HepG2 (cell line): ENCODE data around the gene STX2. TPM values are rescaled to one million over a fixed set of nuclear protein-coding genes. Genes with fewer than 3 reads are reported as not detected.
A peak's percentile ranks its signal among the peaks of the same experiment; 100 is the strongest.

ENCODE experiments used
- ATAC-seq: fragments of 200-7000 bp; cut with Tn5 transposase; 3 replicates; pipeline ENCODE4 v1.9.1; 2020; ENCODE audit warnings: mild to moderate bottlenecking, moderate library complexity
- BruUV-seq: library from RNA; stranded (reverse); fragments of 400-500 nt; replicated peaks from 2 replicates; lab custom pipeline; 2021; lab: Mats Ljungman, UMichigan
- CTCF ChIA-PET: fragments of 300-600 bp; formaldehyde crosslinking; extraction: SDS; loops from one replicate; lab custom pipeline; 2021; ENCODE audit warnings: low total read pairs, inconsistent platforms, low intra/inter-chr PET ratio; lab: Yijun Ruan, JAX
- POLR2A ChIA-PET: fragments of 350-600 bp; sonication (Branson Sonifier 250); formaldehyde crosslinking; loops from one replicate; lab custom pipeline; 2020; ENCODE audit warnings: antibody characterized with exemption, inconsistent platforms; lab: Yijun Ruan, JAX
- DNase-seq: peaks from one replicate; pipeline ENCODE4 v3.0.0-alpha.2; 2015; ENCODE audit warnings: low spot score
- FAIRE-seq: peaks from 3 replicates; lab custom pipeline; 2011; peaks lifted over from hg19 to GRCh38; lab: Jason Lieb, UNC
- H2AFZ ChIP-seq: one replicate; pipeline ENCODE4 v1.6.1; 2011; ENCODE audit warnings: low read length, inconsistent platforms
- H3K27ac ChIP-seq: fragments of 300-600 bp; 3 replicates; pipeline ENCODE4 v1.8.0; 2011; ENCODE audit warnings: mixed run types, mild to moderate bottlenecking, mixed read lengths, low read length, inconsistent platforms; ENCODE audit not compliant: insufficient read depth; ENCODE audit errors: extremely low read length
- H3K27me3 ChIP-seq, 2 experiments: fragments of 200-600 bp in 1 of 2; 2 replicates in 1 of 2; 3 replicates in 1 of 2; pipeline versions ENCODE4 v1.6.0 to v1.8.0; 2011; ENCODE audit warnings: low read length in 2 of 2, mild to moderate bottlenecking in 2 of 2, moderate library complexity in 2 of 2, inconsistent platforms in 1 of 2; ENCODE audit not compliant: insufficient read depth in 2 of 2, control insufficient read depth in 1 of 2
- H3K36me3 ChIP-seq, 2 experiments: fragments of 200-600 bp in 1 of 2; replicated peaks in 1 of 2; 2 replicates in 1 of 2; 3 replicates in 1 of 2; pipeline versions ENCODE4 v1.5.1 to v1.8.0; 2011; ENCODE audit warnings: low read length in 2 of 2, inconsistent platforms in 1 of 2; ENCODE audit not compliant: insufficient read depth in 2 of 2, control insufficient read depth in 1 of 2
- H3K4me1 ChIP-seq: 2 replicates; pipeline ENCODE4 v1.5.1; 2012; ENCODE audit warnings: low read length, inconsistent platforms; ENCODE audit not compliant: insufficient read depth
- H3K4me2 ChIP-seq: 2 replicates; pipeline ENCODE4 v1.6.0; 2011; ENCODE audit warnings: low read depth, low read length, inconsistent platforms
- H3K4me3 ChIP-seq, 3 experiments: fragments of 200-600 bp in 1 of 3; sonication (generic), shearing (Covaris generic) in 1 of 3; replicated peaks in 1 of 3; 2 replicates each; pipeline ENCODE4 v1.5.1; 2011 to 2016; ENCODE audit warnings: low read length in 3 of 3, inconsistent platforms in 2 of 3, low read depth in 2 of 3, mild to moderate bottlenecking in 2 of 3, control low read depth in 1 of 3, mixed read lengths in 1 of 3; ENCODE audit not compliant: insufficient read depth in 1 of 3
- H3K79me2 ChIP-seq: one replicate; pipeline ENCODE4 v1.6.1; 2011; ENCODE audit warnings: low read length, inconsistent platforms; ENCODE audit not compliant: insufficient read depth
- H3K9ac ChIP-seq: 2 replicates; pipeline ENCODE4 v1.6.0; 2011; ENCODE audit warnings: mild to moderate bottlenecking, low read depth, low read length, inconsistent platforms; ENCODE audit not compliant: insufficient read depth
- H3K9me3 ChIP-seq: 2 replicates; pipeline ENCODE4 v1.5.1; 2012; ENCODE audit warnings: mild to moderate bottlenecking, low read length
- H4K20me1 ChIP-seq: 2 replicates; pipeline ENCODE4 v1.6.0; 2011; ENCODE audit warnings: inconsistent platforms, mild to moderate bottlenecking, low read length, moderate library complexity; ENCODE audit not compliant: insufficient read depth
- FOXA1 ChIP-seq, 2 experiments: fragments of 450-650 bp in 1 of 2; sonication (generic) in 1 of 2; formaldehyde crosslinking in 1 of 2; IDR thresholded peaks; 2 replicates each; pipeline versions ENCODE4 v1.4.0 to v1.6.1; 2016 to 2020; ENCODE audit warnings: missing genetic modification reagents in 1 of 2
- FOXA3 ChIP-seq: IDR thresholded peaks from 2 replicates; pipeline ENCODE4 v1.6.1; 2016; ENCODE audit warnings: missing genetic modification reagents, missing compliant biosample characterization
- GABPB1 ChIP-seq: IDR thresholded peaks from 2 replicates; pipeline ENCODE4 v1.6.1; 2016; ENCODE audit warnings: mild to moderate bottlenecking, missing genetic modification reagents, moderate library complexity, missing compliant biosample characterization
- IRF2 ChIP-seq: IDR thresholded peaks from 2 replicates; pipeline ENCODE4 v1.6.1; 2018; ENCODE audit warnings: missing genetic modification reagents, missing compliant biosample characterization
- TAF1 ChIP-seq: sonication (generic); formaldehyde crosslinking; IDR thresholded peaks from 2 replicates; pipeline ENCODE4 v1.4.0; 2020; ENCODE audit warnings: missing genetic modification reagents
- WGBS: methylation state at CpG from one replicate; pipeline ENCODE4 v1.1.6; 2017; ENCODE audit warnings: low lambda C conversion rate; 5-methylcytosine and 5-hydroxymethylcytosine counted together
- in situ Hi-C: cut with HindIII; loops from 2 replicates; pipeline ENCODE4 v1.10.0; 2017; ENCODE audit warnings: low pct_unique_long_range_greater_than_20kb; ENCODE audit not compliant: extremely low pct_ligation_motif_present
- intact Hi-C: fragments of 100-400 bp; cut with micrococcal nuclease; formaldehyde crosslinking; loops from one replicate; pipeline ENCODE4 v1.10.0; 2022; ENCODE audit not compliant: unreplicated experiment
- polyA plus RNA-seq, 8 experiments: library from polyadenylated mRNA; depleted of rRNA in 3 of 8; stranded (reverse) in 7 of 8; unstranded in 1 of 8; fragments of >200 nt; fragmentation: Illumina TruSeq in 4 of 8; extraction: Trizol in 4 of 8; gene quantifications; 2 replicates each; pipeline versions ENCODE4 v1.2.1 to v1.2.3, GENCODE V29; 2011 to 2016; ENCODE audit warnings: low read depth in 4 of 8, missing spikeins in 1 of 8, mixed read lengths in 1 of 8; ENCODE audit not compliant: insufficient read depth in 1 of 8
- total RNA-seq, 5 experiments: library from RNA; depleted of rRNA; stranded (reverse); fragments of >200 nt; fragmentation: Illumina TruSeq; extraction: Trizol; gene quantifications; 2 replicates each; pipeline ENCODE4 v1.2.3, GENCODE V29; 2016; ENCODE audit warnings: low read depth in 1 of 5
- TF ChIP-seq, protein P1 (sequence below): sonication (generic); formaldehyde crosslinking; IDR thresholded peaks from 2 replicates; pipeline ENCODE4 v1.4.0; 2020; ENCODE audit warnings: mild to moderate bottlenecking, missing genetic modification reagents
- TF ChIP-seq, protein P2 (sequence below): sonication (generic); formaldehyde crosslinking; IDR thresholded peaks from 2 replicates; pipeline ENCODE4 v1.5.1; 2020; ENCODE audit warnings: mild to moderate bottlenecking, missing genetic modification reagents, moderate library complexity
- TF ChIP-seq, protein P3 (sequence below): sonication (generic); formaldehyde crosslinking; IDR thresholded peaks from 2 replicates; pipeline ENCODE4 v1.4.0; 2020; ENCODE audit warnings: missing genetic modification reagents, borderline replicate concordance
- TF ChIP-seq, protein P4 (sequence below): sonication (generic); formaldehyde crosslinking; IDR thresholded peaks from 2 replicates; pipeline ENCODE4 v1.9.0; 2021; ENCODE audit warnings: mild to moderate bottlenecking, missing genetic modification reagents

Gene STX2
- total and polyA plus RNA-seq, 2 of the 13 experiments (the other 11 are each of a cell fraction or from before 2014, with no cell fraction given) = 13.4 to 25.1 TPM

DNA sequence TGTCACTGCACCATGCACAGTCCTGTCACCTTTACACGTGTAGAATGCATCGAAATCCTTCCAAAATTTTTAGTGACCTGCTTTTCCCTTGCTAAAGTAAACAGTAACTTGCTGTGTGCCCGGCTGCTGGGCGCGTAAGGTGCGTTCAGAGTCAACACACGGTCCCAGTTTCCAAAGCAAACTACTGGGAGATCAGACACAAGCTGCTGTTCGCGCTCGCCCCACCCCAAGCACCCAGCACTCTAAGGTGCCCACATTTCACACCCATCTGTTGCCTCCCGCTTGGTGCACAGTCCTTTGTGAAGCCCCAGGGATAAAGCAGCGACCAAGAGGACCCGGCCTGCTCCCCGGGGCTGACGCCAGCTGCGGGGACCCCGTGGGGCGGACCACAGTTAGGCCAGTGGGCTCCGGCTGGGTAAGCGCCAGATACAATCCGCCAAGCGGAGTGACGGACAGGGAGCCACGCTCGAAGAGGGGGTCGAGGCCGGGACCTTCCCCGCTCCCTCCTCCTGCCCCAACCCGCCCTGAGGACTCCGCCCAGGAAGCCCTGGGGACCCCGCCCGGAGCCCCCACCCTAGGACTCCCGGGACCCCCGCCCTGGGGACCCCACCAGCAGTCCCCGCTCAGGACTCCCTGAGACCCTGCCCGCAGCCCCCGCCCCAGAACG lies 633 bp downstream of the STX2 start:
- WGBS = 0% methylated on average over 9 of the region's 38 CpGs
- Histone ChIP-seq H3K9me3 (no peaks in the 10 kb centered on the region), H4K20me1 (no peaks in the 10 kb centered on the region), H3K4me2 (peak overlapping the region; percentile 90), H3K27ac (peak overlapping the region; percentile 59), H3K27me3 (no peaks in the 10 kb centered on the region), H2AFZ (no peak overlapping the region), H3K9ac (peak overlapping the region; percentile 76), H3K4me3 (peak overlapping the region; percentile 75 to 93 (median 86)), H3K4me1 (peaks cover 31% of the 10 kb centered on the region), H3K36me3 (0 out of 5 replicates have a peak, but pooled peaks cover 0 to 2% of the 10 kb centered on the region in 2 experiments), H3K79me2 (peaks cover 10% of the 10 kb centered on the region)
- POLR2A ChIA-PET = interaction anchor here (1.0 to 1.6 kb wide), 3 partner anchors 11 to 62 kb away, joined by 3 to 12 read pairs (median 3); no protein-coding TSS in a partner anchor
- intact Hi-C loops (loop anchor here (2.0 kb wide), 1 partner anchor 32 kb away; no protein-coding TSS in a partner anchor), in situ Hi-C loops (loop anchor here (5.0 kb wide), 1 partner anchor 34 kb away; the partner anchor contains the start of gene RAN)
- FAIRE-seq (peak; percentile 53), ATAC-seq (peak; percentile 73), DNase-seq (peak; percentile 27)
- CTCF ChIA-PET = interaction anchor here (1.4 kb wide), 1 partner anchor 32 kb away, joined by 10 read pairs; no protein-coding TSS in a partner anchor
- BruUV-seq = no TSS peak
- TF ChIP-seq FOXA1 (IDR thresholded peaks at IDR 0.05) (no peak), FOXA1 (CRISPR knock-in tag; IDR thresholded peaks at IDR 0.05) (peak; percentile 57; the same call in 1 of the 2 replicates), GABPB1 (CRISPR knock-in tag) (0 out of 2 replicates have a peak, but pooled peaks have one; percentile 29), FOXA3 (CRISPR knock-in tag) (0 out of 2 replicates have a peak, but pooled peaks have one; percentile 31), TAF1 (CRISPR knock-in tag) (peak; percentile 38; the same call in 1 of the 2 replicates), IRF2 (CRISPR knock-in tag) (0 out of 2 replicates have a peak, but pooled peaks have one; percentile 15)
- TF ChIP-seq, protein P1, sequence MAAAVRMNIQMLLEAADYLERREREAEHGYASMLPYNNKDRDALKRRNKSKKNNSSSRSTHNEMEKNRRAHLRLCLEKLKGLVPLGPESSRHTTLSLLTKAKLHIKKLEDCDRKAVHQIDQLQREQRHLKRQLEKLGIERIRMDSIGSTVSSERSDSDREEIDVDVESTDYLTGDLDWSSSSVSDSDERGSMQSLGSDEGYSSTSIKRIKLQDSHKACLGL (CRISPR knock-in tag) = peak; percentile 58; the same call in 1 of the 2 replicates
- TF ChIP-seq, protein P2, sequence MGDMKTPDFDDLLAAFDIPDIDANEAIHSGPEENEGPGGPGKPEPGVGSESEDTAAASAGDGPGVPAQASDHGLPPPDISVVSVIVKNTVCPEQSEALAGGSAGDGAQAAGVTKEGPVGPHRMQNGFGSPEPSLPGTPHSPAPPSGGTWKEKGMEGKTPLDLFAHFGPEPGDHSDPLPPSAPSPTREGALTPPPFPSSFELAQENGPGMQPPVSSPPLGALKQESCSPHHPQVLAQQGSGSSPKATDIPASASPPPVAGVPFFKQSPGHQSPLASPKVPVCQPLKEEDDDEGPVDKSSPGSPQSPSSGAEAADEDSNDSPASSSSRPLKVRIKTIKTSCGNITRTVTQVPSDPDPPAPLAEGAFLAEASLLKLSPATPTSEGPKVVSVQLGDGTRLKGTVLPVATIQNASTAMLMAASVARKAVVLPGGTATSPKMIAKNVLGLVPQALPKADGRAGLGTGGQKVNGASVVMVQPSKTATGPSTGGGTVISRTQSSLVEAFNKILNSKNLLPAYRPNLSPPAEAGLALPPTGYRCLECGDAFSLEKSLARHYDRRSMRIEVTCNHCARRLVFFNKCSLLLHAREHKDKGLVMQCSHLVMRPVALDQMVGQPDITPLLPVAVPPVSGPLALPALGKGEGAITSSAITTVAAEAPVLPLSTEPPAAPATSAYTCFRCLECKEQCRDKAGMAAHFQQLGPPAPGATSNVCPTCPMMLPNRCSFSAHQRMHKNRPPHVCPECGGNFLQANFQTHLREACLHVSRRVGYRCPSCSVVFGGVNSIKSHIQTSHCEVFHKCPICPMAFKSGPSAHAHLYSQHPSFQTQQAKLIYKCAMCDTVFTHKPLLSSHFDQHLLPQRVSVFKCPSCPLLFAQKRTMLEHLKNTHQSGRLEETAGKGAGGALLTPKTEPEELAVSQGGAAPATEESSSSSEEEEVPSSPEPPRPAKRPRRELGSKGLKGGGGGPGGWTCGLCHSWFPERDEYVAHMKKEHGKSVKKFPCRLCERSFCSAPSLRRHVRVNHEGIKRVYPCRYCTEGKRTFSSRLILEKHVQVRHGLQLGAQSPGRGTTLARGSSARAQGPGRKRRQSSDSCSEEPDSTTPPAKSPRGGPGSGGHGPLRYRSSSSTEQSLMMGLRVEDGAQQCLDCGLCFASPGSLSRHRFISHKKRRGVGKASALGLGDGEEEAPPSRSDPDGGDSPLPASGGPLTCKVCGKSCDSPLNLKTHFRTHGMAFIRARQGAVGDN (CRISPR knock-in tag) = peak; percentile 63
- TF ChIP-seq, protein P3, sequence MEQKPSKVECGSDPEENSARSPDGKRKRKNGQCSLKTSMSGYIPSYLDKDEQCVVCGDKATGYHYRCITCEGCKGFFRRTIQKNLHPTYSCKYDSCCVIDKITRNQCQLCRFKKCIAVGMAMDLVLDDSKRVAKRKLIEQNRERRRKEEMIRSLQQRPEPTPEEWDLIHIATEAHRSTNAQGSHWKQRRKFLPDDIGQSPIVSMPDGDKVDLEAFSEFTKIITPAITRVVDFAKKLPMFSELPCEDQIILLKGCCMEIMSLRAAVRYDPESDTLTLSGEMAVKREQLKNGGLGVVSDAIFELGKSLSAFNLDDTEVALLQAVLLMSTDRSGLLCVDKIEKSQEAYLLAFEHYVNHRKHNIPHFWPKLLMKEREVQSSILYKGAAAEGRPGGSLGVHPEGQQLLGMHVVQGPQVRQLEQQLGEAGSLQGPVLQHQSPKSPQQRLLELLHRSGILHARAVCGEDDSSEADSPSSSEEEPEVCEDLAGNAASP (CRISPR knock-in tag) = peak; percentile 10; the same call in 1 of the 2 replicates
- TF ChIP-seq, protein P4, sequence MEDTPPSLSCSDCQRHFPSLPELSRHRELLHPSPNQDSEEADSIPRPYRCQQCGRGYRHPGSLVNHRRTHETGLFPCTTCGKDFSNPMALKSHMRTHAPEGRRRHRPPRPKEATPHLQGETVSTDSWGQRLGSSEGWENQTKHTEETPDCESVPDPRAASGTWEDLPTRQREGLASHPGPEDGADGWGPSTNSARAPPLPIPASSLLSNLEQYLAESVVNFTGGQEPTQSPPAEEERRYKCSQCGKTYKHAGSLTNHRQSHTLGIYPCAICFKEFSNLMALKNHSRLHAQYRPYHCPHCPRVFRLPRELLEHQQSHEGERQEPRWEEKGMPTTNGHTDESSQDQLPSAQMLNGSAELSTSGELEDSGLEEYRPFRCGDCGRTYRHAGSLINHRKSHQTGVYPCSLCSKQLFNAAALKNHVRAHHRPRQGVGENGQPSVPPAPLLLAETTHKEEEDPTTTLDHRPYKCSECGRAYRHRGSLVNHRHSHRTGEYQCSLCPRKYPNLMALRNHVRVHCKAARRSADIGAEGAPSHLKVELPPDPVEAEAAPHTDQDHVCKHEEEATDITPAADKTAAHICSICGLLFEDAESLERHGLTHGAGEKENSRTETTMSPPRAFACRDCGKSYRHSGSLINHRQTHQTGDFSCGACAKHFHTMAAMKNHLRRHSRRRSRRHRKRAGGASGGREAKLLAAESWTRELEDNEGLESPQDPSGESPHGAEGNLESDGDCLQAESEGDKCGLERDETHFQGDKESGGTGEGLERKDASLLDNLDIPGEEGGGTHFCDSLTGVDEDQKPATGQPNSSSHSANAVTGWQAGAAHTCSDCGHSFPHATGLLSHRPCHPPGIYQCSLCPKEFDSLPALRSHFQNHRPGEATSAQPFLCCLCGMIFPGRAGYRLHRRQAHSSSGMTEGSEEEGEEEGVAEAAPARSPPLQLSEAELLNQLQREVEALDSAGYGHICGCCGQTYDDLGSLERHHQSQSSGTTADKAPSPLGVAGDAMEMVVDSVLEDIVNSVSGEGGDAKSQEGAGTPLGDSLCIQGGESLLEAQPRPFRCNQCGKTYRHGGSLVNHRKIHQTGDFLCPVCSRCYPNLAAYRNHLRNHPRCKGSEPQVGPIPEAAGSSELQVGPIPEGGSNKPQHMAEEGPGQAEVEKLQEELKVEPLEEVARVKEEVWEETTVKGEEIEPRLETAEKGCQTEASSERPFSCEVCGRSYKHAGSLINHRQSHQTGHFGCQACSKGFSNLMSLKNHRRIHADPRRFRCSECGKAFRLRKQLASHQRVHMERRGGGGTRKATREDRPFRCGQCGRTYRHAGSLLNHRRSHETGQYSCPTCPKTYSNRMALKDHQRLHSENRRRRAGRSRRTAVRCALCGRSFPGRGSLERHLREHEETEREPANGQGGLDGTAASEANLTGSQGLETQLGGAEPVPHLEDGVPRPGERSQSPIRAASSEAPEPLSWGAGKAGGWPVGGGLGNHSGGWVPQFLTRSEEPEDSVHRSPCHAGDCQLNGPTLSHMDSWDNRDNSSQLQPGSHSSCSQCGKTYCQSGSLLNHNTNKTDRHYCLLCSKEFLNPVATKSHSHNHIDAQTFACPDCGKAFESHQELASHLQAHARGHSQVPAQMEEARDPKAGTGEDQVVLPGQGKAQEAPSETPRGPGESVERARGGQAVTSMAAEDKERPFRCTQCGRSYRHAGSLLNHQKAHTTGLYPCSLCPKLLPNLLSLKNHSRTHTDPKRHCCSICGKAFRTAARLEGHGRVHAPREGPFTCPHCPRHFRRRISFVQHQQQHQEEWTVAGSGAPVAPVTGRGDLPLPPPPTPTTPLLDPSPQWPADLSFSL = no peak
